OCI-LY1 (cell line): ENCODE data around the gene KPTN.

ENCODE experiments used
- EZH2 ChIP-seq: fragments of 200-600 bp; sonication (generic), shearing (Covaris generic); IDR thresholded peaks from 2 replicates; pipeline ENCODE4 v1.8.0; 2017; ENCODE audit warnings: borderline replicate concordance, mixed run types, mild to moderate bottlenecking, antibody characterized with exemption, low read length, moderate library complexity, mixed read lengths
- TF ChIP-seq, protein P1 (sequence below): fragments of 200-600 bp; sonication (generic), shearing (Covaris generic); IDR thresholded peaks from 2 replicates; pipeline ENCODE4 v1.5.1; 2017; ENCODE audit warnings: mild to moderate bottlenecking, antibody characterized with exemption, low read length, moderate library complexity, mixed read lengths

- TF ChIP-seq, protein P1, sequence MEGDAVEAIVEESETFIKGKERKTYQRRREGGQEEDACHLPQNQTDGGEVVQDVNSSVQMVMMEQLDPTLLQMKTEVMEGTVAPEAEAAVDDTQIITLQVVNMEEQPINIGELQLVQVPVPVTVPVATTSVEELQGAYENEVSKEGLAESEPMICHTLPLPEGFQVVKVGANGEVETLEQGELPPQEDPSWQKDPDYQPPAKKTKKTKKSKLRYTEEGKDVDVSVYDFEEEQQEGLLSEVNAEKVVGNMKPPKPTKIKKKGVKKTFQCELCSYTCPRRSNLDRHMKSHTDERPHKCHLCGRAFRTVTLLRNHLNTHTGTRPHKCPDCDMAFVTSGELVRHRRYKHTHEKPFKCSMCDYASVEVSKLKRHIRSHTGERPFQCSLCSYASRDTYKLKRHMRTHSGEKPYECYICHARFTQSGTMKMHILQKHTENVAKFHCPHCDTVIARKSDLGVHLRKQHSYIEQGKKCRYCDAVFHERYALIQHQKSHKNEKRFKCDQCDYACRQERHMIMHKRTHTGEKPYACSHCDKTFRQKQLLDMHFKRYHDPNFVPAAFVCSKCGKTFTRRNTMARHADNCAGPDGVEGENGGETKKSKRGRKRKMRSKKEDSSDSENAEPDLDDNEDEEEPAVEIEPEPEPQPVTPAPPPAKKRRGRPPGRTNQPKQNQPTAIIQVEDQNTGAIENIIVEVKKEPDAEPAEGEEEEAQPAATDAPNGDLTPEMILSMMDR: no peak
- no peak for TF ChIP-seq EZH2
Measured at GRCh38 chr19:47486900-47487299, 2.9 kb upstream of the KPTN start.
